HUDEP-2 (cell line): ENCODE measurements around the gene NSMCE1.

Experiments
- DNase-seq, 76 experiments: peaks; one replicate each; lab custom pipeline; 2025; ENCODE audit not compliant: unreplicated experiment in 76 of 76; lab: John Stamatoyannopoulos, UW

NSMCE1 gene

GRCh38 chr16:27268376-27269299, at the start of gene NSMCE1:
TSS of gene NSMCE1 (minus strand) at chr16:27268772. CDS start at chr16:27257570, 11,202 bp downstream.
- DNase-seq = peak in 75 of 76 experiments; percentile 12 to 98 (median 92)

- no peak for DNase-seq
These were observed 49.3 kb upstream of the NSMCE1 start for GRCh38 chr16:27317738-27318391.

DNA sequence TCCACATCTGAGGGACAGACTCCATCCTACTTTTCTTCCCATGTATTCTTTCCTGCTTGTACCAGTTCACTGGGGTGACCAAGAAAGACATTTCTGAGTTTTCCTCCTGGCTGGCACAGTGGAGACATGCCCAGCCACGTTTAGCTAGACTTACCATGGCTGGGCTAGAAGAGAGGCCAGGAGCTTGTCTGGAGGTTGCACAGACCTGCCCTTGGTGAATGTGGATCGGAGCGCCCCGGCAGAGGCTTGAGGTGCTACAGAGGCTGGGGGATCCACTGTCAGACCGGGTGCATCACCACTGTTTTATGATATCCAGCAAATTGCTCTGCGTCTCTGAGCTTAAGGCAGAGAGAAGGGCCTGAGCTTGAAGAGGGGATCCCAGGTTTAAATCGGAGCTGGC, 48.7 kb upstream of the NSMCE1 start:
- DNase-seq = no peak

DNA sequence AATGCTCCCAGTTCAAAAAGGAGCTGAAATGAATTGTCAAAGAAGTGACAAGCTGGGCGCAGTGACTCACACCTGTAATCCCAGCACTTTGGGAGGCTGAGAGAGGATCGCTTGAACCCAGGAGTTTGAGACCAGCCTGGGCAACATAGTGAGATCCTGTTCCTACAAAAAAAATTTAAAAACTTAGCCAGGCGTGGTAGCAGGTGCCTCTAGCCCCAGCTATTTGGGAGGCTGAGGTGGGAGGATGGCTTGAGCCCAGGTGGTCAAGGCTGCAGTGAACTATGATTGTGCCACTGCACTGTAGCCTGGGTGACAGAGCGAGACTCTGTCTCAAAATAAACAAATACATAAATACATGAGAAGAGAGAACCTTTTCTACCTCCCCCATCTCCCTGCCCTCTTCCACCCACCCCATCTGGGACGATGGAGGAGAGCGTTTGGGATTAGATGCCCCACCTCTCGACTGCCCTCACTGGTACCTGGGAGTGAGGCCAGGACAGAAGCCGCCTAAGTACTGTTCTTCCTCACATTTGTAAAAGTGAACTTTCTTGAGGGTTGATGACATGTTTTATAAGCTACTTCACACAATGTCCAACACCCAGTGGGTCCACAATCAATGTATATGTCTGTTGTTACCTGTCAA, 47.6 kb upstream of the NSMCE1 start:
- no peak for DNase-seq

DNA sequence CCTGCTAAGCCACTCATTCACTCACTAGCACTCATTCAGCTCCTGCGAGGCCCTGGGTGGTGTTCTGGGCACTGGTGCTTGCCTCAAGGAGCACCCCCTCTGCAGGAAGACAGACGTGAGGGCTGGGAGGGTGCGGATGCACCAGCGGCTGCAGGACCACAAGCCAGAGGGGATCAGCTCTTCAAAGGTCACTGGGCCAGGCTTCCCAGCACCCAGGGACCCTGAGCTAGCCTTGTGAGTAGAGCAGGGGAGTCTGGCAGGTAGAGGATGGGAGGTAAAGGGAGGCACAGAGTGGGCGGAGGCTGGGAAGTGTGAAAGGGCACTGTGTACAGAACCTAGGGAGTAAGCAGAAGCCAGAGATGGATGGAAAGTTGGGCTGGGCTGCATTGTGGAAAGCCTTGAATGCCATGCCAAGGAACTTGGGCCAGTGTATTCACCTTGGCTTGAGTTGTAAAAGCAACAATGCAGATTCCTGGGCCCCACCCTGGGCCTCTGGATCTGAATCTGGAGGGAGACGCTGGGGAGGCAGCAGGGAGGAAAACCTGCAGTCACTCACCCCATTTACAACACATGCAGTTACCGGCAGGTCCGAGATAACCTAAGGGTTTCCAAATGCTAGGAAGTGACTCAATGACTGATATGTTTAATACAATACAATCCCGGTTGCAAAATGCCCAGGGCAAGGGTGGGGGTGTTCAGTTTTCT, 46.9 kb upstream of the NSMCE1 start:
- DNase-seq = no peak

DNA sequence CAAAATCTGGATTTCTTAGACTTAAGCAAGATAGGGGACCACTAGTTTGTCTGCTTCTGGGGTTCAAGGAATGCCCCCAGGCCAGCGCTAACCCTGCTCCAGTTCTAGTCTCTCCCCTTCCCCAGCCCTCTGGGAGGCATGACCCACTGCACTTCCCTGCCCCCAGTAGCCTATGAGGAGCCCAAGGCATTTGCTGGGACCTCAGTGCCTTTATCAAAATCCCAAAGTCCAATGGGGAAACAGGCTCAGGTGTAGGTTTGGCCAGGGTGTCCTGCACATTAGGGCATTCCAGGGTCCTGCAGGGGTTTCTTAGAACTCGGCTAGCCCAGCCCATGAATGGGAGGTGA, 46.4 kb upstream of the NSMCE1 start:
- DNase-seq = no peak

DNA sequence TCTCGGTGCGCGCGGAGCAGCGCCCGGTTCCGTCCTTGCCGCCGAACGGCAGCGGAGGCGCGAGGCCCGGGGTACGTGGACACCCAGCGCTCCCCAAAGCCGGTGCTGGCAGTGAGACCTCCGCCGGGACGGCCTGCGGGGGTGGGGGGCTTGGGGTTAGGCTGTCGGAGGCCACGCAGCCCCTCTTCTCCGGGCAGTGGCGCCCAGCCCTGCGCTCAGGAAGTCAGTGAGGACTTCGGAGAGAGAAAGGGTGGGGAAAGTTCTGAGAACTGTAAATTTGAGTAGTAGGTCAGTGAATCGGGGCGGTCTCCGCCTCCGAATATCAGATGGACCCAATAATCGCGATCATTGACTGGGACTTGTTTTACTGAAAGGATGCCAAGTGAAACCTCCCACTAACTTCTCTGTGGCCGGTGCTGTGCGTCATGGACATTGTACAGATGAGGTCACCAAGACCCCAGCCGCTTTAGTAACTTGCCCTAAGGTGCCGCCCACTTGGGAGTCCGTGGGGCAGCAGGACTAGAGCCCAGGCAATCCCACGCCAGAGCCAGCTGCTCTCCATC, 45.7 kb upstream of the NSMCE1 start:
- DNase-seq = peak in 48 of 76 experiments; percentile 5 to 67 (median 34)

GRCh38 chr16:27313422-27314160, 45.0 kb upstream of the NSMCE1 start, which contains the start of gene IL4R:
TSS of gene IL4R (plus strand) at chr16:27313974. CDS start at chr16:27340204, 26,230 bp downstream.
- peak in 50 of 76 experiments; percentile 3 to 68 (median 38) for DNase-seq

DNA sequence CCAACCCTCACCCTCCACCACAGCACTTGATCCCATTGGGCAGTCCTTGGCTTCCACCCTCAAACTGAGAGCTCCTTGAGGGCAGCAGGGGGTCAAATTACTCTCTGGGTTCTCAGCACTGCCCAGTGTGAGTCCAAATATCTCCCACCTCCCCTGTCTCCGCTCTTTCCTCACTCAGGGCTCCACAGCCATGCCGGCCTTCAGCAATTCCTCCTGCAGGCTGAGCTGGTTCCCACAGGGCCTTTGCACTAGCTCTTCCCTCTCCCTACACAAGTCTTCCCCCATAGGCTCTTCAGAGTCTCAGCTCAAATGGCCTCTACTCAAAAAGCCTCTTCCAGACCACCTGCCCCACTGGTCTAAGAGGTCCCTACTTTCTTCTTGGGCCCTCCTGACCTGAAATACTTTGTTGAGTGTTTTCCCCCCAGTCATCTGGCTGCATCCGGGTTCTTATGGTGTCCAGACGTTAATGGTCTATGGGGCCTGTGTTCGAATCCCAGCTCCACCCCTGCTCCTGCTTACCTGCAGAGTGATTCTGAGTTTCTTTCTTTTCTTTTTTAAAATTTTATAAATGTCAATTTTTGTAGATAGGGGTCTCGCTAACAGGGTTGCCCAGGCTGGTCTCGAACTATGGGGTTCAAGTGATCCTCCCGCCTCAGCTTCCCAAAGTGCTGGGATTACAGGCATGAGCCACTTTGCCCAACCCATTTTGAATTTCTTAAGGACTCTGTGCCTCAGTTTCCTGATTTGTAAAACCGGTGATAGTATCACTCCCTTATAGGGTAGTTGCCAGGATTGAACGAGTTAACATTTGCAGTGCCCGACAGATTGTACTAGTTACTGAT, 44.2 kb upstream of the NSMCE1 start:
- DNase-seq = no peak

DNA sequence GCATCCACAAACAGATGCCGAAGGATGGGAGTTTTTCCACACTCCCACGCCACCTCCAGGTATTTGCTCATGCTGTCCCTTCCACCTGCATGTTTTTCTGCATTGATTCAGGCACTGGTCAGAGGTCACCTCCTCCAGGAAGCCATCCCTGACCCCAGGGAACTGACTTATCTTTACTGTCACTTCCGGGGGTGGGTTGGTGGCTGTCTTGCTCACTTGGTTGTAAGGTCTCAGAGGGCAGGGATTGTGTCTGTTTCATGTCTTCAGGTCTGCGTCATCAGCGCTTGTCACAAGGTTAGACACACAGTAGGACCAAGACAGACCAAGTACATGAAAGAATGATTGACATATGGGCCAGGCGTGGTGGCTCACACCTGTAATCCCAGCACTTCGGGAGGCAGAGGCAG, 43.3 kb upstream of the NSMCE1 start:
- DNase-seq = no peak

- DNase-seq = no peak
These were observed 42.9 kb upstream of the NSMCE1 start for GRCh38 chr16:27311448-27311830.

DNA sequence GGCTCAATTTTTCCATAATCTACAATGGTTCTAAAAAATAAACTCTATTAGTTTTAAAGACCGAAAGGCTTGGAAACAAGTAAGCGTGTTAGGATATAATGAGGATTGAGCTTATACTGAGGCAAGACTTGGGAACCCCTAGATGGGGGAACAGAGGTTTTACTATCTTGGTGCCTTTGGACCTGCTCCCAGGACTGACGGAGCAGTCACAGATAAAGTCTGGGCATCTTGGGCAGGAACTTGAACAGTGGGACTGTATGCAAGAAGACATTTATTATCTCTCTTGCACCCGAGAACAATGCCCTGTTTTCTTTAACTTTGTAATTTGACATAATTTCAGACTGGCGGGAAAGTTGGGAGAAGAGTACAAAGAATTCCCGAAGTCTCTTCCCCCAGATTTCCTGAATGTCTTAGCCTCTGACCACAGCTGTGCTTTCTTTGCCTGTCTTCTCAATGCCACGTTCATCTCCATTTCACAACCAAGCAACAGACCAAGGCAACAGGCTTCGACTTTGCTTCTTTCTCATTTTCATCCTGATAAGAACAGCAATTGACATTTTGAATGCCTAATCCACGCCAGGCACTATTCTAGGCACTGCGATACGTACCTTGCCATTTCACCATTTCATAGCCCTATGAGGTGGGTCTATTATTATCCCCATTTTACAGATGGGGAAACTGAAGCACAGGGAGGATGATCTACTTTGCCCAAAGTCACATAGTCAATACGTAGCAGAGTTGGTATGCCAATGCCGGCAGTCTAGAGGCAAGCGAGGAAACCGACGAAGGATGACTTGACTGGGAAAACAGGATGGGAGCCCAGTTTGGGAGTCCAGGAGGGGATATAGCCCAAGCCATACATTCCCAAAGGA, 42.2 kb upstream of the NSMCE1 start:
- no peak for DNase-seq

- no peak for DNase-seq
These were observed 40.2 kb upstream of the NSMCE1 start for GRCh38 chr16:27308792-27309191.

DNA sequence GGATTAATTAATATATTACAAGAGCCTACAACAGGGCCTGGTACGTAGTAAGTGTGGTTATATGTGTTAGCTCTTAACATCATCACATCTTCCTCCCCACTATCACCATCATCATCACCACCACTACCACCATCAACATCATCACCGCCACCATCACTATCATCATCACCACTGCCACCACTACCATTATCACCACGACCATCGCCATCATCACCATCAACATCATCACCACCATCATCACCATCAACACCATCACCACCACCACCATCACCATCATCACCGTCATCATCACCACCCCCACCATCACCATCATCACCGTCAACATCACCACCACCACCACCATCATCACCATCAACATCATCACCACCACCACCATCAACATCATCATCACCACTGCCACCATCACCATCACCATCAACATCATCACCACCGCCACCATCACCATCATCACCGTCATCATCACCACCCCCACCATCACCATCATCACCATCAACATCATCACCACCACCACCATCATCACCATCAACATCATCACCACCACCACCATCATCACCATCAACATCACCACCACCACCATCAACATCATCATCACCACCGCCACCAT, 37.4 kb upstream of the NSMCE1 start:
- no peak for DNase-seq

GRCh38 chr16:27304881-27305745, 36.5 kb upstream of the NSMCE1 start:
- peak in 3 of 76 experiments; percentile 7 to 18 (median 9) for DNase-seq

DNA sequence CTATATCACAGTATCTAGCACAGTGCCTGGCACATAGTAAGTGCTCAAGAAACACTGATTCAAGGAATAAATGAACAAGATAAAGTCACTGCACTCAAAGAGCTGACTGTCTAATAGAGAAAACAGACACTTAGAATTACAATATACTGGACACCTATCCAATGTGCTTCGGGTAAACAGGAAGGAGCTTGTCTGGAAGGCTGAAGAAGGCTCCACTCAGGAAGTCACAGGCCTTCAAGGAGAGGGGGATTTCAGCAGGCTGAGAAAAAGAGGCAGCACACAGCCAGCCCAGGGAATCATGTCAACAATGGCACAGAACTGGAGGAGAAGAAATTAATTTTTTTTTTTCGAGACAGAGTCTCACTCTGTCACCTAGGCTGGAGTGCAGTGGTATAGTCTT, 35.5 kb upstream of the NSMCE1 start:
- no peak for DNase-seq
